SH-SY5Y (cell line): ENCODE results near the gene TTLL6.

Experiments used
- GATA2 ChIP-seq: IDR thresholded peaks from 2 replicates; pipeline ENCODE4 v1.6.1; 2011; ENCODE audit warnings: mild to moderate bottlenecking, low read depth, low read length
- GATA3 ChIP-seq: IDR thresholded peaks from 2 replicates; pipeline ENCODE4 v1.6.1; 2011; ENCODE audit warnings: low read depth, mild to moderate bottlenecking, low read length, moderate library complexity

- TF ChIP-seq GATA3 (no peak), GATA2 (no peak)
Observed at GRCh38 chr17:48756830-48757251, 60.2 kb downstream of the TTLL6 start.
